GM23338 (cell line): ENCODE data around the gene NFE2L1. TPM values are rescaled to one million over a fixed set of nuclear protein-coding genes. Genes with fewer than 3 reads are reported as not detected.
A peak's percentile ranks its signal among the peaks of the same experiment; 100 is the strongest.

Experiments used
- ATAC-seq: fragments of 200-7000 bp; cut with Tn5 transposase; 3 replicates; pipeline ENCODE4 v1.9.1; 2020
- DNase-seq: peaks from one replicate; pipeline ENCODE4 v3.0.0-alpha.2; 2015; ENCODE audit warnings: low spot score
- H2AFZ ChIP-seq: fragments of 200-600 bp; sonication (generic); 2 replicates; pipeline ENCODE4 v1.8.0; 2016; ENCODE audit warnings: antibody characterized with exemption, mild to moderate bottlenecking, moderate library complexity
- H3F3A ChIP-seq: fragments of 200-600 bp; sonication (generic); replicated peaks from 2 replicates; pipeline ENCODE4 v1.8.0; 2017; ENCODE audit warnings: antibody characterized with exemption, mixed run types, low read depth
- H3K27ac ChIP-seq: fragments of 200-600 bp; sonication (generic); 2 replicates; pipeline ENCODE4 v1.6.1; 2016; ENCODE audit warnings: low read depth
- H3K27me3 ChIP-seq: fragments of 200-600 bp; sonication (generic); 2 replicates; pipeline ENCODE4 v1.8.0; 2016; ENCODE audit warnings: mild to moderate bottlenecking, mixed run types, moderate library complexity; ENCODE audit not compliant: insufficient read depth
- H3K36me3 ChIP-seq: fragments of 200-600 bp; sonication (generic); 2 replicates; pipeline ENCODE4 v1.8.0; 2016; ENCODE audit warnings: mild to moderate bottlenecking; ENCODE audit not compliant: insufficient read depth
- H3K4me1 ChIP-seq: fragments of 200-600 bp; sonication (generic); 2 replicates; pipeline ENCODE4 v1.8.0; 2016; ENCODE audit warnings: mild to moderate bottlenecking, moderate library complexity; ENCODE audit not compliant: insufficient read depth
- H3K4me2 ChIP-seq: fragments of 200-600 bp; sonication (generic); 2 replicates; pipeline ENCODE4 v1.7.1; 2017; ENCODE audit warnings: mixed run types
- H3K4me3 ChIP-seq: fragments of 200-600 bp; sonication (generic); 2 replicates; pipeline ENCODE4 v1.6.1; 2016; ENCODE audit warnings: mixed run types
- H3K79me2 ChIP-seq: fragments of 200-600 bp; sonication (generic); replicated peaks from 2 replicates; pipeline ENCODE4 v1.8.0; 2017; ENCODE audit warnings: mild to moderate bottlenecking; ENCODE audit not compliant: insufficient read depth
- H3K9me2 ChIP-seq: fragments of 200-600 bp; sonication (generic); 2 replicates; pipeline ENCODE4 v1.8.0; 2017; ENCODE audit not compliant: insufficient read depth
- H4K20me1 ChIP-seq: fragments of 200-600 bp; sonication (generic); replicated peaks from 2 replicates; pipeline ENCODE4 v1.8.0; 2017; ENCODE audit warnings: mild to moderate bottlenecking; ENCODE audit not compliant: insufficient read depth
- H3K27ac Mint-ChIP-seq: 2 replicates; pipeline ENCODE4 v1.8.0; 2020; ENCODE audit warnings: inconsistent platforms, mild to moderate bottlenecking, moderate library complexity, mixed read lengths
- H3K27me3 Mint-ChIP-seq: 3 replicates; pipeline ENCODE4 v1.8.0; 2022; ENCODE audit warnings: low read depth, mild to moderate bottlenecking, moderate library complexity, mixed read lengths, inconsistent platforms; ENCODE audit not compliant: insufficient read depth, poor library complexity
- H3K36me3 Mint-ChIP-seq: 3 replicates; pipeline ENCODE4 v1.8.0; 2021; ENCODE audit warnings: low read depth, mild to moderate bottlenecking, inconsistent platforms, moderate library complexity, mixed read lengths
- H3K4me1 Mint-ChIP-seq: 3 replicates; pipeline ENCODE4 v1.8.0; 2020; ENCODE audit warnings: mild to moderate bottlenecking, inconsistent platforms, mixed read lengths
- H3K4me3 Mint-ChIP-seq: 3 replicates; pipeline ENCODE4 v1.8.0; 2021; ENCODE audit warnings: moderate library complexity, mild to moderate bottlenecking, inconsistent platforms, mixed read lengths
- H3K9me3 Mint-ChIP-seq: 3 replicates; pipeline ENCODE4 v1.8.0; 2020; ENCODE audit warnings: moderate library complexity, mild to moderate bottlenecking, inconsistent platforms, mixed read lengths
- EZH2phosphoT487 ChIP-seq: fragments of 200-600 bp; sonication (generic); IDR thresholded peaks from one replicate; pipeline ENCODE4 v1.8.1; 2018; ENCODE audit warnings: antibody characterized with exemption; ENCODE audit not compliant: unreplicated experiment
- JUNB ChIP-seq: IDR thresholded peaks from one replicate; pipeline ENCODE4 v1.6.1; 2016; ENCODE audit warnings: antibody characterized with exemption; ENCODE audit not compliant: unreplicated experiment
- POLR2AphosphoS5 ChIP-seq: IDR thresholded peaks from 2 replicates; pipeline ENCODE4 v1.6.1; 2016; ENCODE audit warnings: antibody characterized with exemption, low read depth
- ZNF114 ChIP-seq: fragments of 250-450 bp; sonication (Bioruptor Pico); IDR thresholded peaks from 2 replicates; pipeline ENCODE4 v1.5.0; 2020; ENCODE audit warnings: mild to moderate bottlenecking, moderate library complexity
- polyA plus RNA-seq: library from polyadenylated mRNA; unstranded; fragments of >200 nt; fragmentation: Nextera tagmentation; extraction: Ambion mirVana; gene quantifications from 2 replicates; pipeline ENCODE4 v1.2.1, GENCODE V29; 2016
- total RNA-seq: library from RNA; depleted of rRNA; stranded (reverse); fragments of >200 nt; shearing (Covaris generic); gene quantifications from 2 replicates; pipeline ENCODE4 v1.2.3, GENCODE V29; 2014
- TF ChIP-seq, protein P1 (sequence below): fragments of 250-450 bp; sonication (Bioruptor Pico); IDR thresholded peaks from 2 replicates; pipeline ENCODE4 v1.5.0; 2020; ENCODE audit warnings: mild to moderate bottlenecking, moderate library complexity

NFE2L1 gene
- total and polyA plus RNA-seq, 2 experiments from 2014 or later: 39.9 to 138 TPM

- Histone ChIP-seq H3K4me3 (peak overlapping the region; percentile 90; the same call in 1 of the 2 replicates), H4K20me1 (peaks cover 4% of the 10 kb centered on the region; the same call in 1 of the 2 replicates), H3K4me1 (peaks cover 26% of the 10 kb centered on the region), H3K79me2 (peaks cover 33% of the 10 kb centered on the region), H2AFZ (no peak overlapping the region), H3K27ac (no peak overlapping the region), H3K9me2 (no peaks in the 10 kb centered on the region), H3K36me3 (peaks cover 2% of the 10 kb centered on the region; the same call in 1 of the 2 replicates), H3K4me2 (no peak overlapping the region; the same call in 1 of the 2 replicates), H3F3A (peaks cover 9% of the 10 kb centered on the region; the same call in 1 of the 2 replicates), H3K27me3 (no peaks in the 10 kb centered on the region)
- peaks cover 13% of the 10 kb centered on the region for H3K36me3 Mint-ChIP-seq
- no peak for DNase-seq
- TF ChIP-seq POLR2AphosphoS5: 0 out of 2 replicates have a peak, but pooled peaks have one; percentile 22
- TF ChIP-seq, protein P1, sequence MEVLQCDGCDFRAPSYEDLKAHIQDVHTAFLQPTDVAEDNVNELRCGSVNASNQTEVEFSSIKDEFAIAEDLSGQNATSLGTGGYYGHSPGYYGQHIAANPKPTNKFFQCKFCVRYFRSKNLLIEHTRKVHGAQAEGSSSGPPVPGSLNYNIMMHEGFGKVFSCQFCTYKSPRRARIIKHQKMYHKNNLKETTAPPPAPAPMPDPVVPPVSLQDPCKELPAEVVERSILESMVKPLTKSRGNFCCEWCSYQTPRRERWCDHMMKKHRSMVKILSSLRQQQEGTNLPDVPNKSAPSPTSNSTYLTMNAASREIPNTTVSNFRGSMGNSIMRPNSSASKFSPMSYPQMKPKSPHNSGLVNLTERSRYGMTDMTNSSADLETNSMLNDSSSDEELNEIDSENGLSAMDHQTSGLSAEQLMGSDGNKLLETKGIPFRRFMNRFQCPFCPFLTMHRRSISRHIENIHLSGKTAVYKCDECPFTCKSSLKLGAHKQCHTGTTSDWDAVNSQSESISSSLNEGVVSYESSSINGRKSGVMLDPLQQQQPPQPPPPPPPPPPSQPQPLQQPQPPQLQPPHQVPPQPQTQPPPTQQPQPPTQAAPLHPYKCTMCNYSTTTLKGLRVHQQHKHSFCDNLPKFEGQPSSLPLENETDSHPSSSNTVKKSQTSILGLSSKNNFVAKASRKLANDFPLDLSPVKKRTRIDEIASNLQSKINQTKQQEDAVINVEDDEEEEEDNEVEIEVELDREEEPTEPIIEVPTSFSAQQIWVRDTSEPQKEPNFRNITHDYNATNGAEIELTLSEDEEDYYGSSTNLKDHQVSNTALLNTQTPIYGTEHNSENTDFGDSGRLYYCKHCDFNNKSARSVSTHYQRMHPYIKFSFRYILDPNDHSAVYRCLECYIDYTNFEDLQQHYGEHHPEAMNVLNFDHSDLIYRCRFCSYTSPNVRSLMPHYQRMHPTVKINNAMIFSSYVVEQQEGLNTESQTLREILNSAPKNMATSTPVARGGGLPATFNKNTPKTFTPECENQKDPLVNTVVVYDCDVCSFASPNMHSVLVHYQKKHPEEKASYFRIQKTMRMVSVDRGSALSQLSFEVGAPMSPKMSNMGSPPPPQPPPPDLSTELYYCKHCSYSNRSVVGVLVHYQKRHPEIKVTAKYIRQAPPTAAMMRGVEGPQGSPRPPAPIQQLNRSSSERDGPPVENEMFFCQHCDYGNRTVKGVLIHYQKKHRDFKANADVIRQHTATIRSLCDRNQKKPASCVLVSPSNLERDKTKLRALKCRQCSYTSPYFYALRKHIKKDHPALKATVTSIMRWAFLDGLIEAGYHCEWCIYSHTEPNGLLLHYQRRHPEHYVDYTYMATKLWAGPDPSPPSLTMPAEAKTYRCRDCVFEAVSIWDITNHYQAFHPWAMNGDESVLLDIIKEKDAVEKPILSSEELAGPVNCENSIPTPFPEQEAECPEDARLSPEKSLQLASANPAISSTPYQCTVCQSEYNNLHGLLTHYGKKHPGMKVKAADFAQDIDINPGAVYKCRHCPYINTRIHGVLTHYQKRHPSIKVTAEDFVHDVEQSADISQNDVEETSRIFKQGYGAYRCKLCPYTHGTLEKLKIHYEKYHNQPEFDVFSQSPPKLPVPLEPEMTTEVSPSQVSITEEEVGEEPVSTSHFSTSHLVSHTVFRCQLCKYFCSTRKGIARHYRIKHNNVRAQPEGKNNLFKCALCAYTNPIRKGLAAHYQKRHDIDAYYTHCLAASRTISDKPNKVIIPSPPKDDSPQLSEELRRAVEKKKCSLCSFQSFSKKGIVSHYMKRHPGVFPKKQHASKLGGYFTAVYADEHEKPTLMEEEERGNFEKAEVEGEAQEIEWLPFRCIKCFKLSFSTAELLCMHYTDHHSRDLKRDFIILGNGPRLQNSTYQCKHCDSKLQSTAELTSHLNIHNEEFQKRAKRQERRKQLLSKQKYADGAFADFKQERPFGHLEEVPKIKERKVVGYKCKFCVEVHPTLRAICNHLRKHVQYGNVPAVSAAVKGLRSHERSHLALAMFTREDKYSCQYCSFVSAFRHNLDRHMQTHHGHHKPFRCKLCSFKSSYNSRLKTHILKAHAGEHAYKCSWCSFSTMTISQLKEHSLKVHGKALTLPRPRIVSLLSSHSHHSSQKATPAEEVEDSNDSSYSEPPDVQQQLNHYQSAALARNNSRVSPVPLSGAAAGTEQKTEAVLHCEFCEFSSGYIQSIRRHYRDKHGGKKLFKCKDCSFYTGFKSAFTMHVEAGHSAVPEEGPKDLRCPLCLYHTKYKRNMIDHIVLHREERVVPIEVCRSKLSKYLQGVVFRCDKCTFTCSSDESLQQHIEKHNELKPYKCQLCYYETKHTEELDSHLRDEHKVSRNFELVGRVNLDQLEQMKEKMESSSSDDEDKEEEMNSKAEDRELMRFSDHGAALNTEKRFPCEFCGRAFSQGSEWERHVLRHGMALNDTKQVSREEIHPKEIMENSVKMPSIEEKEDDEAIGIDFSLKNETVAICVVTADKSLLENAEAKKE (CRISPR knock-in tag): no peak
- no peak for TF ChIP-seq ZNF114 (CRISPR knock-in tag)
- no peak for TF ChIP-seq JUNB
- no peak for TF ChIP-seq EZH2phosphoT487
- H3K4me1 Mint-ChIP-seq: peaks cover 34% of the 10 kb centered on the region
- peaks cover 21% of the 10 kb centered on the region for H3K27me3 Mint-ChIP-seq
- ATAC-seq: no peak
- peak overlapping the region; percentile 98 for H3K4me3 Mint-ChIP-seq
- no peak overlapping the region; the same call in 1 of the 2 replicates for H3K27ac Mint-ChIP-seq
- no peaks in the 10 kb centered on the region for H3K9me3 Mint-ChIP-seq
These were observed 2.7 kb upstream of the NFE2L1 start for GRCh38 chr17:48045316-48046001.
